ENCODE data around the gene NKRF.

DNA sequence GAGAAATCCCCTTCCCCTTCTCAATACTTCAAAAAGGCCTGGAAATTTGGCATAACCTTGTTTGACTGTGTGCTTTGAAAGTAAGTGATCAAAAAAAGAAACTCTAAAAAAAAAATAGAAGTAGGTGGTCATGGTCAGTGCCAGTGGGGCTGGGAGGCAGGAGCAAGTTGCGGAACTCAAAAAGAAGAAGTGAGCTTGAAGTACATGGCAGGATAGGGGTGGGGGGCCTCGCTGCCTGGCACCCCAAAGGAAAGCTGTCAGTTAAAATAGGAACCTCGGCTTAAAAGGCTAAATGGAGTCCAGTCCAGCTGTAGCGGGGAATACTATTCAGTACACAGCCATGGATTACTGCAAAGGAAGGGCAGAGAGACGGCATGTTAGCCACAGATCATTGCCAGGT is 12.2 kb upstream of the NKRF start:
- TF ChIP-seq EZH2 (IDR thresholded peaks at IDR 0.05; ENCODE audit: borderline replicate concordance, insufficient read depth, low read depth, low read length, poor library complexity, severe bottlenecking) = no peak
- TF ChIP-seq, protein P1, sequence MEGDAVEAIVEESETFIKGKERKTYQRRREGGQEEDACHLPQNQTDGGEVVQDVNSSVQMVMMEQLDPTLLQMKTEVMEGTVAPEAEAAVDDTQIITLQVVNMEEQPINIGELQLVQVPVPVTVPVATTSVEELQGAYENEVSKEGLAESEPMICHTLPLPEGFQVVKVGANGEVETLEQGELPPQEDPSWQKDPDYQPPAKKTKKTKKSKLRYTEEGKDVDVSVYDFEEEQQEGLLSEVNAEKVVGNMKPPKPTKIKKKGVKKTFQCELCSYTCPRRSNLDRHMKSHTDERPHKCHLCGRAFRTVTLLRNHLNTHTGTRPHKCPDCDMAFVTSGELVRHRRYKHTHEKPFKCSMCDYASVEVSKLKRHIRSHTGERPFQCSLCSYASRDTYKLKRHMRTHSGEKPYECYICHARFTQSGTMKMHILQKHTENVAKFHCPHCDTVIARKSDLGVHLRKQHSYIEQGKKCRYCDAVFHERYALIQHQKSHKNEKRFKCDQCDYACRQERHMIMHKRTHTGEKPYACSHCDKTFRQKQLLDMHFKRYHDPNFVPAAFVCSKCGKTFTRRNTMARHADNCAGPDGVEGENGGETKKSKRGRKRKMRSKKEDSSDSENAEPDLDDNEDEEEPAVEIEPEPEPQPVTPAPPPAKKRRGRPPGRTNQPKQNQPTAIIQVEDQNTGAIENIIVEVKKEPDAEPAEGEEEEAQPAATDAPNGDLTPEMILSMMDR (IDR thresholded peaks at IDR 0.05) = no peak
